GM12878 (cell line): ENCODE results near the gene GSC2. TPM values are rescaled to one million over a fixed set of nuclear protein-coding genes. Genes with fewer than 3 reads are reported as not detected.

ENCODE experiments used
- ATF3 ChIP-seq: IDR thresholded peaks from 2 replicates; pipeline ENCODE4 v1.6.1; 2011; ENCODE audit warnings: low read depth, mild to moderate bottlenecking, low read length, moderate library complexity, borderline replicate concordance; ENCODE audit errors: extremely low read depth
- BACH1 ChIP-seq: fragments of 450-650 bp; IDR thresholded peaks from 2 replicates; pipeline ENCODE4 v1.6.1; 2017; ENCODE audit warnings: mild to moderate bottlenecking, borderline replicate concordance
- BRCA1 ChIP-seq: IDR thresholded peaks from 2 replicates; pipeline ENCODE4 v1.6.1; 2011; ENCODE audit warnings: low read depth, low read length, improper control_type of control experiment
- CBFB ChIP-seq: IDR thresholded peaks from 2 replicates; pipeline ENCODE4 v1.6.1; 2016; ENCODE audit warnings: antibody characterized with exemption, low read depth
- CEBPB ChIP-seq, 2 experiments: fragments of 150-350 bp in 1 of 2; IDR thresholded peaks; 2 replicates each; pipeline ENCODE4 v1.6.1; 2012 to 2014; ENCODE audit warnings: low read depth in 2 of 2, low read length in 2 of 2, borderline replicate concordance in 1 of 2, inconsistent platforms in 1 of 2
- CEBPZ ChIP-seq: fragments of 150-350 bp; IDR thresholded peaks from 2 replicates; pipeline ENCODE4 v1.6.1; 2016; ENCODE audit warnings: low read depth, low read length
- CHD1 ChIP-seq: IDR thresholded peaks from 2 replicates; pipeline ENCODE4 v1.6.1; 2012; ENCODE audit warnings: low read depth, low read length, improper control_type of control experiment
- CHD2 ChIP-seq: IDR thresholded peaks from 2 replicates; pipeline ENCODE4 v1.6.1; 2011; ENCODE audit warnings: low read depth, low read length, improper control_type of control experiment, borderline replicate concordance
- GABPA ChIP-seq: IDR thresholded peaks from 2 replicates; pipeline ENCODE4 v1.6.1; 2014; ENCODE audit warnings: antibody characterized with exemption, low read depth, mild to moderate bottlenecking, inconsistent platforms
- GATAD2B ChIP-seq: fragments of 450-650 bp; conservative IDR thresholded peaks from 2 replicates; pipeline ENCODE4 v1.6.1; 2017; ENCODE audit warnings: low read depth, mild to moderate bottlenecking, moderate library complexity
- HCFC1 ChIP-seq: fragments of 150-350 bp; IDR thresholded peaks from 2 replicates; pipeline ENCODE4 v1.6.1; 2014; ENCODE audit warnings: low read length
- KDM1A ChIP-seq: fragments of 200-600 bp; sonication (generic); IDR thresholded peaks from 2 replicates; pipeline ENCODE4 v1.6.1; 2016; ENCODE audit warnings: borderline replicate concordance
- MTA2 ChIP-seq: fragments of 450-650 bp; IDR thresholded peaks from 2 replicates; pipeline ENCODE4 v1.6.1; 2016; ENCODE audit warnings: low read depth, mild to moderate bottlenecking, moderate library complexity
- MTA3 ChIP-seq: IDR thresholded peaks from 2 replicates; pipeline ENCODE4 v1.6.1; 2012; ENCODE audit warnings: low read length, inconsistent platforms, borderline replicate concordance
- NBN ChIP-seq: fragments of 450-650 bp; IDR thresholded peaks from 2 replicates; pipeline ENCODE4 v1.6.1; 2016
- NFYA ChIP-seq: IDR thresholded peaks from 2 replicates; pipeline ENCODE4 v1.6.1; 2011; ENCODE audit warnings: low read depth, mild to moderate bottlenecking, low read length, improper control_type of control experiment, borderline replicate concordance
- NR2F1 ChIP-seq: fragments of 450-650 bp; conservative IDR thresholded peaks from 2 replicates; pipeline ENCODE4 v1.6.1; 2017; ENCODE audit warnings: mild to moderate bottlenecking
- PML ChIP-seq: IDR thresholded peaks from 2 replicates; pipeline ENCODE4 v1.6.1; 2012; ENCODE audit warnings: low read length, inconsistent platforms
- SREBF2 ChIP-seq: IDR thresholded peaks from 2 replicates; pipeline ENCODE4 v1.6.1; 2012; ENCODE audit warnings: mild to moderate bottlenecking, low read length
- USF2 ChIP-seq: IDR thresholded peaks from 2 replicates; pipeline ENCODE4 v1.6.1; 2011; ENCODE audit warnings: low read depth, low read length, improper control_type of control experiment, borderline replicate concordance
- polyA plus RNA-seq, 11 experiments: library from polyadenylated mRNA; depleted of rRNA in 4 of 11; unstranded in 6 of 11; stranded (reverse) in 5 of 11; fragments of >200 nt; fragmentation: Nextera tagmentation in 4 of 11; fragmentation: Illumina TruSeq in 1 of 11; extraction: Ambion mirVana in 4 of 11; extraction: Trizol in 1 of 11; gene quantifications; 1 replicate in 1 of 11; 2 replicates in 10 of 11; pipeline versions ENCODE4 v1.2.1 to v1.2.3, GENCODE V29; 2011 to 2016; ENCODE audit warnings: inconsistent platforms in 2 of 11, missing spikeins in 2 of 11, low read depth in 1 of 11
- total RNA-seq, 4 experiments: library from RNA; depleted of rRNA in 3 of 4; stranded (reverse); fragments of >200 nt in 3 of 4; fragmentation: Illumina TruSeq in 1 of 4; extraction: Trizol in 1 of 4; gene quantifications; 2 replicates each; pipeline versions ENCODE4 v1.2.1 to v1.2.3, GENCODE V29; 2013 to 2021
- TF ChIP-seq, protein P1 (sequence below): fragments of 450-650 bp; IDR thresholded peaks from 2 replicates; pipeline ENCODE4 v1.6.1; 2017; ENCODE audit warnings: mild to moderate bottlenecking
- TF ChIP-seq, protein P2 (sequence below): fragments of 450-650 bp; conservative IDR thresholded peaks from 2 replicates; pipeline ENCODE4 v1.6.1; 2017; ENCODE audit warnings: mild to moderate bottlenecking, moderate library complexity

Gene GSC2
- total and polyA plus RNA-seq, 10 of the 15 experiments (the other 5 are each of a cell fraction or from before 2014, with no cell fraction given): not detected

- TF ChIP-seq CEBPZ: no peak
- TF ChIP-seq CEBPB (IDR thresholded peaks at IDR 0.05; ENCODE audit: borderline replicate concordance in 1 of 2, low read depth in 2 of 2, low read length in 2 of 2): no peak
- no peak for TF ChIP-seq MTA2
- no peak for TF ChIP-seq ATF3
- no peak for TF ChIP-seq SREBF2
- TF ChIP-seq BRCA1: no peak
- no peak for TF ChIP-seq NBN
- no peak for TF ChIP-seq CHD1
- no peak for TF ChIP-seq CHD2
- no peak for TF ChIP-seq PML
- TF ChIP-seq MTA3: no peak
- TF ChIP-seq, protein P1, sequence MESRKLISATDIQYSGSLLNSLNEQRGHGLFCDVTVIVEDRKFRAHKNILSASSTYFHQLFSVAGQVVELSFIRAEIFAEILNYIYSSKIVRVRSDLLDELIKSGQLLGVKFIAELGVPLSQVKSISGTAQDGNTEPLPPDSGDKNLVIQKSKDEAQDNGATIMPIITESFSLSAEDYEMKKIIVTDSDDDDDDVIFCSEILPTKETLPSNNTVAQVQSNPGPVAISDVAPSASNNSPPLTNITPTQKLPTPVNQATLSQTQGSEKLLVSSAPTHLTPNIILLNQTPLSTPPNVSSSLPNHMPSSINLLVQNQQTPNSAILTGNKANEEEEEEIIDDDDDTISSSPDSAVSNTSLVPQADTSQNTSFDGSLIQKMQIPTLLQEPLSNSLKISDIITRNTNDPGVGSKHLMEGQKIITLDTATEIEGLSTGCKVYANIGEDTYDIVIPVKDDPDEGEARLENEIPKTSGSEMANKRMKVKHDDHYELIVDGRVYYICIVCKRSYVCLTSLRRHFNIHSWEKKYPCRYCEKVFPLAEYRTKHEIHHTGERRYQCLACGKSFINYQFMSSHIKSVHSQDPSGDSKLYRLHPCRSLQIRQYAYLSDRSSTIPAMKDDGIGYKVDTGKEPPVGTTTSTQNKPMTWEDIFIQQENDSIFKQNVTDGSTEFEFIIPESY: no peak
- TF ChIP-seq GATAD2B: peak; percentile 93
- TF ChIP-seq USF2: no peak
- no peak for TF ChIP-seq NFYA
- 0 out of 2 replicates have a peak, but pooled peaks have one; percentile 9 for TF ChIP-seq NR2F1
- no peak for TF ChIP-seq GABPA
- no peak for TF ChIP-seq CBFB
- no peak for TF ChIP-seq KDM1A
- TF ChIP-seq, protein P2, sequence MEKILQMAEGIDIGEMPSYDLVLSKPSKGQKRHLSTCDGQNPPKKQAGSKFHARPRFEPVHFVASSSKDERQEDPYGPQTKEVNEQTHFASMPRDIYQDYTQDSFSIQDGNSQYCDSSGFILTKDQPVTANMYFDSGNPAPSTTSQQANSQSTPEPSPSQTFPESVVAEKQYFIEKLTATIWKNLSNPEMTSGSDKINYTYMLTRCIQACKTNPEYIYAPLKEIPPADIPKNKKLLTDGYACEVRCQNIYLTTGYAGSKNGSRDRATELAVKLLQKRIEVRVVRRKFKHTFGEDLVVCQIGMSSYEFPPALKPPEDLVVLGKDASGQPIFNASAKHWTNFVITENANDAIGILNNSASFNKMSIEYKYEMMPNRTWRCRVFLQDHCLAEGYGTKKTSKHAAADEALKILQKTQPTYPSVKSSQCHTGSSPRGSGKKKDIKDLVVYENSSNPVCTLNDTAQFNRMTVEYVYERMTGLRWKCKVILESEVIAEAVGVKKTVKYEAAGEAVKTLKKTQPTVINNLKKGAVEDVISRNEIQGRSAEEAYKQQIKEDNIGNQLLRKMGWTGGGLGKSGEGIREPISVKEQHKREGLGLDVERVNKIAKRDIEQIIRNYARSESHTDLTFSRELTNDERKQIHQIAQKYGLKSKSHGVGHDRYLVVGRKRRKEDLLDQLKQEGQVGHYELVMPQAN: no peak; the same call in none of the 2 replicates
- peak; percentile 40; the same call in 1 of the 2 replicates for TF ChIP-seq BACH1
- TF ChIP-seq HCFC1: no peak
These were observed 28.1 kb upstream of the GSC2 start (continued) for GRCh38 chr22:19178065-19178656.
